Thymus (tissue), 11 donors: ENCODE results near the gene NPY2R. TPM values are rescaled to one million over a fixed set of nuclear protein-coding genes. Genes with fewer than 3 reads are reported as not detected.

Experiments
- DNase-seq, 9 donors: peaks; one replicate each; pipeline ENCODE4 v3.0.0-alpha.2; 2013; ENCODE audit warnings: low spot score in 9 of 9, low read depth in 6 of 9, missing footprints in 1 of 9
- H3K27ac ChIP-seq, 2 donors: one replicate each; pipeline ENCODE4 v1.5.1; 2013; ENCODE audit warnings: control low read depth in 1 of 2, low read depth in 1 of 2, low read length in 1 of 2, mild to moderate bottlenecking in 1 of 2, moderate library complexity in 1 of 2
- H3K27me3 ChIP-seq, 2 donors: one replicate each; pipeline ENCODE4 v1.5.1; 2013; ENCODE audit warnings: low read length in 1 of 2; ENCODE audit not compliant: control insufficient read depth in 2 of 2, insufficient read depth in 1 of 2
- H3K36me3 ChIP-seq, 2 donors: one replicate each; pipeline ENCODE4 v1.5.1; 2013; ENCODE audit warnings: low read length in 1 of 2, mild to moderate bottlenecking in 1 of 2, moderate library complexity in 1 of 2; ENCODE audit not compliant: control insufficient read depth in 2 of 2, insufficient read depth in 2 of 2
- H3K4me1 ChIP-seq, 2 donors: one replicate each; pipeline ENCODE4 v1.5.1; 2013; ENCODE audit warnings: low read length in 2 of 2; ENCODE audit not compliant: control insufficient read depth in 2 of 2, insufficient read depth in 2 of 2
- H3K4me3 ChIP-seq, 2 donors: one replicate each; pipeline ENCODE4 v1.5.1; 2013; ENCODE audit warnings: low read length in 2 of 2, control low read depth in 1 of 2, mild to moderate bottlenecking in 1 of 2
- H3K9me3 ChIP-seq, 2 donors: one replicate each; pipeline ENCODE4 v1.5.1; 2013; ENCODE audit warnings: low read length in 1 of 2, mild to moderate bottlenecking in 1 of 2; ENCODE audit not compliant: control insufficient read depth in 2 of 2, insufficient read depth in 1 of 2
- WGBS: extraction: QIAGEN DNeasy Blood & Tissue Kit; methylation state at CpG from one replicate; pipeline ENCODE4 v1.1.7; 2013; 5-methylcytosine and 5-hydroxymethylcytosine counted together
- polyA plus RNA-seq: library from polyadenylated mRNA; stranded (reverse); fragments of 200-250 nt; gene quantifications from one replicate; pipeline ENCODE4 v1.2.3, GENCODE V29; 2013
- total RNA-seq: library from RNA; stranded (reverse); fragments of 120-200 nt; gene quantifications from one replicate; pipeline ENCODE4 v1.2.4, GENCODE V29; 2013
- donor health status: healthy.

Gene NPY2R
- total and polyA plus RNA-seq, 2 donors, result 0.02 to 0.05 TPM

DNA sequence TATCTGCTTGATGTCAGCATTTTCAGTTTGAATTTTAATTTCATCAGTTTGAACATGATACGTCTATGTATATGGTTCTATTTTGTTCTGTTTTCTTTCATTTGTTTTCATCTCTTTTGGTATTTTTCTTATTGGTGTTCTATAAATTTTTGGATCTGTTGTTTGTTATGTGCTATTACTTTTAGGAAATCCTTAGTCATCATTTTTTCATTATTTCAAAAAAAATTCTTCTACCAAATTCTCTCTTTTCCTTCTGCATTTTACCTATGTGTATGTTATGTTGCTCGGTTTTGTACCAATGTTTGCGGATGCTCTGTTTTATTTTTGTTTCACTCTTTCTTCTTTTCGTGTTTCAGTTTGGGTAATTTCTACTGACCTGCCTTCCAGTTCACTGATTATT, 32.8 kb downstream of the NPY2R start:
- H3K27ac ChIP-seq, result no peak overlapping the region
- peaks cover 0 to 2% of the 10 kb centered on the region in 2 donors for H3K9me3 ChIP-seq
- WGBS, result 98% methylated on average over 4 of the region's 4 CpGs
- DNase-seq, result no peak
- H3K27me3 ChIP-seq, result no peaks in the 10 kb centered on the region
- H3K36me3 ChIP-seq, result no peaks in the 10 kb centered on the region
- no peaks in the 10 kb centered on the region for H3K4me1 ChIP-seq
- no peak overlapping the region for H3K4me3 ChIP-seq

- H3K27me3 ChIP-seq, result no peaks in the 10 kb centered on the region
- DNase-seq, result no peak
Observed at GRCh38 chr4:155241664-155242063, 33.2 kb downstream of the NPY2R start.

DNA sequence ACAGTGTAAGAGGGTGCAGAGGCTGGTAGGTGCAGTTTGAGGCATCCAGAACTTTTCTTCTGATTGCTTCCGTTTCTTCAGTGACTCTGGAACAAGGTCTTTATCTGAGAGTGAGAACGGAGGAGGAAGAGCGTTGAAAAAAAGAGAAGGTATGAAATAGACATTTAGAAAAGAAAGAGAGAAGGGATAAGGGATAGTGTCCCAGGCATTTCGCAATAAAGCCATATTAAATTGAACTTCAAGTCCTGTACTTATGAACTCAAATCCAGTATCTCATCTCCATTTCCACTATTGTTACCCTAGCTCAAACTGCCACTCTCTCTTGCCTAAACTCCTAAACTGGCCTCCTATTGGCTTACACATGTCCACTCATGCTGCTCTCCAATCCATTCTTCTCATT, 36.7 kb downstream of the NPY2R start:
- Histone ChIP-seq H3K4me3 (no peak overlapping the region), H3K4me1 (no peaks in the 10 kb centered on the region), H3K27me3 (no peaks in the 10 kb centered on the region), H3K36me3 (no peaks in the 10 kb centered on the region), H3K9me3 (no peaks in the 10 kb centered on the region), H3K27ac (no peak overlapping the region)
- DNase-seq, result no peak
- 95% methylated on average over 4 of the region's 4 CpGs for WGBS

More at GRCh38 chr4:155241664-155242063, 33.2 kb downstream of the NPY2R start:
- Histone ChIP-seq H3K27ac (no peak overlapping the region), H3K4me1 (no peaks in the 10 kb centered on the region), H3K4me3 (no peak overlapping the region), H3K36me3 (no peaks in the 10 kb centered on the region), H3K9me3 (peaks cover 0 to 2% of the 10 kb centered on the region in 2 donors)

GRCh38 chr4:155248002-155248896, 39.8 kb downstream of the NPY2R start:
- no peak overlapping the region for H3K27ac ChIP-seq
- H3K4me1 ChIP-seq, result no peaks in the 10 kb centered on the region
- WGBS, result 82% methylated on average over 9 of the region's 9 CpGs
- no peak overlapping the region for H3K4me3 ChIP-seq
- no peak for DNase-seq
- no peaks in the 10 kb centered on the region for H3K27me3 ChIP-seq
- H3K36me3 ChIP-seq, result no peaks in the 10 kb centered on the region
- no peaks in the 10 kb centered on the region for H3K9me3 ChIP-seq

DNA sequence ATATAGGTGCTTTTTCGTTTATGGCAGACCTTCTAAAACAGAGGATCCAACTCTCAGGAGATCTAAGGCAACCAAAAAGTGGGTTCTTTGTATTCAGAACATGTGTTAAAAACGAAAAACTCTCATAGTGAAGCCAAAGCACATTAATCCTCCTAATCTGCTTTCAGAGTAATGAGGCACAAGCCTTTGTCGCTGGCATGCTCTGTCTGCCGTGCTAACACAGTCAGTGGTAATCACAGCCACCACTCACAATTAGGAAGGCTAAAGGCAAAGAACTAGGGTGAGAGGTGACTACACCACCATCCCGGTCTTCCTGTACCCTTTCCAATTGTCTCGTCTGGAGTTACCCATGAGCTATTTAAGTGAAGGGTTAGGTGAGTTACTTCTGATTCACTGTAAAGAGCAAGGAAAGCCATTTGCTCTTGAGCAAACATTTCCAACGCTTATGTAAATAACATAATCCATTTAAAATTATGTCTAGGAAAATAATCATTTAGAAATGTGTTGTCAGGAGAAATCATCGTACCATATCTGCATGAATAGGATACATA, 40.7 kb downstream of the NPY2R start:
- H3K4me1 ChIP-seq, result no peaks in the 10 kb centered on the region
- H3K27me3 ChIP-seq, result no peaks in the 10 kb centered on the region
- no peak for DNase-seq
- H3K9me3 ChIP-seq, result no peaks in the 10 kb centered on the region
- no peaks in the 10 kb centered on the region for H3K36me3 ChIP-seq
- H3K27ac ChIP-seq, result no peak overlapping the region
- H3K4me3 ChIP-seq, result no peak overlapping the region
- WGBS, result 70% methylated on average over 8 of the region's 8 CpGs

DNA sequence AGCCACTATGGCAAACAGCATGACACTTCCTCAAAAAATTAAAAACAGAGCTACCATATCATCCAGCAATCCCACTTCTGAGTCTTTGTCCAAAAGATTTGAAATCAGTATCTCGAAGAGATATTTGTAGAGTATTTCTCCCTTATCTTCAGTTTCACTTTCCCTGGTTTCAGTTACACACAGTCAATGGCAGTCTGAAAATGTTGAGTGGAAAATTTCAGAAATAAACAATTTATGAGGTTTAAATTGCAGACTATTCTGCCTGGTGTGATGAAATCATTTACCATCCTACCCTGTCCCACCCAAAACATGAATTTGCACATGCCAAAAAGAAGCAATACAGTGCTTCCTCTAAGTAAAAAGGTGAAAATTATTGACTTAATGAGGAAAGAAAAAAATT, 43.9 kb downstream of the NPY2R start:
- Histone ChIP-seq H3K4me1 (no peaks in the 10 kb centered on the region), H3K4me3 (no peak overlapping the region), H3K36me3 (no peaks in the 10 kb centered on the region), H3K27ac (no peak overlapping the region), H3K27me3 (no peaks in the 10 kb centered on the region), H3K9me3 (no peaks in the 10 kb centered on the region)
- 84% methylated on average over 1 of the region's 1 CpG for WGBS
- no peak for DNase-seq

GRCh38 chr4:155263480-155263879, 55.0 kb downstream of the NPY2R start:
- H3K27me3 ChIP-seq, result no peaks in the 10 kb centered on the region
- WGBS, result 90% methylated on average over 1 of the region's 1 CpG
- no peak for DNase-seq
- no peak overlapping the region for H3K4me3 ChIP-seq
- no peak overlapping the region for H3K27ac ChIP-seq
- no peaks in the 10 kb centered on the region for H3K4me1 ChIP-seq
- no peaks in the 10 kb centered on the region for H3K9me3 ChIP-seq
- H3K36me3 ChIP-seq, result no peaks in the 10 kb centered on the region

- WGBS, result 86% methylated on average over 2 of the region's 2 CpGs
- Histone ChIP-seq H3K27ac (no peak overlapping the region), H3K27me3 (no peaks in the 10 kb centered on the region), H3K36me3 (no peaks in the 10 kb centered on the region), H3K4me1 (no peaks in the 10 kb centered on the region), H3K4me3 (no peak overlapping the region), H3K9me3 (no peaks in the 10 kb centered on the region)
- DNase-seq, result no peak
Observed at GRCh38 chr4:155265113-155265512, 56.7 kb downstream of the NPY2R start.
